ENCODE results near the gene TACC3. TPM values are rescaled to one million over a fixed set of nuclear protein-coding genes. Genes with fewer than 3 reads are reported as not detected.

The TACC3 gene
- total RNA-seq, 1 experiment from 2014 or later = 207 TPM

DNA sequence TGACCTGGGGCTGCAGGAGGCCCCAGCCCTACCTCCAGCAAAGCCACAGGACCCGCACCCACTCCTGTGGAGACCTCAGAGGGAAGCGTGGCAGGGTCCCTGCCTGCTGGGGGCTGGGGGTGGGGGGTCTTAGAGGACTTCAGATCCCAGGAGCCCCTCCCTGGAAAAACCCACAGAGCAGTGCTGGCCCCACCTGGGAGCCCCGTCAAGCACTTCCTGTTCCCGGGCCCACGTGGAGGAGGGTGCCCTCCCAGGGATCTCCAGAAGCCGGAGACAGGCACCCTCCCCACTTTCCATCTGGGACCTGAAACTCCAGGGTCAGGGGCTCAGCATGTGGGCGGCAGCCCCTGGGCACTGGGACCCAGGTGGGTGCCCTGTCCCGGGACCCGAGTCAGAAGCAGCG is 32.0 kb downstream of the TACC3 start:
- no peak for DNase-seq (ENCODE audit: low spot score)
- Mint-ChIP-seq H3K27me3 (ENCODE audit: low read depth) (0 out of 2 replicates have a peak, but pooled peaks cover 2% of the 10 kb centered on the region), H3K4me3 (no peak overlapping the region), H3K27ac (no peak overlapping the region), H3K36me3 (no peaks in the 10 kb centered on the region), H3K9me3 (no peaks in the 10 kb centered on the region), H3K4me1 (no peaks in the 10 kb centered on the region)
- CTCF ChIA-PET = interaction anchor here (0.8 to 2.7 kb wide), 4 partner anchors 15 to 60 kb away, joined by 3 to 28 read pairs (median 9); partner anchors contain the start of gene FGFR3
- no peak for ATAC-seq
- POLR2A ChIA-PET = no interaction called here
- TF ChIP-seq, protein P1, sequence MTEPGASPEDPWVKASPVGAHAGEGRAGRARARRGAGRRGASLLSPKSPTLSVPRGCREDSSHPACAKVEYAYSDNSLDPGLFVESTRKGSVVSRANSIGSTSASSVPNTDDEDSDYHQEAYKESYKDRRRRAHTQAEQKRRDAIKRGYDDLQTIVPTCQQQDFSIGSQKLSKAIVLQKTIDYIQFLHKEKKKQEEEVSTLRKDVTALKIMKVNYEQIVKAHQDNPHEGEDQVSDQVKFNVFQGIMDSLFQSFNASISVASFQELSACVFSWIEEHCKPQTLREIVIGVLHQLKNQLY (CRISPR knock-in tag; IDR thresholded peaks at IDR 0.05) = no peak
- TF ChIP-seq E2F4 (CRISPR knock-in tag; IDR thresholded peaks at IDR 0.05; ENCODE audit: borderline replicate concordance, low read depth) (no peak), ZNF138 (CRISPR knock-in tag; conservative IDR thresholded peaks at IDR 0.05) (no peak), JUN (CRISPR knock-in tag; IDR thresholded peaks at IDR 0.05) (no peak), GRHL2 (CRISPR knock-in tag; IDR thresholded peaks at IDR 0.05; ENCODE audit: insufficient replicate concordance, severe bottlenecking) (no peak), JAZF1 (CRISPR knock-in tag; IDR thresholded peaks at IDR 0.05) (no peak), ELF4 (CRISPR knock-in tag; IDR thresholded peaks at IDR 0.05; ENCODE audit: low read depth) (no peak), ZNF219 (CRISPR knock-in tag; IDR thresholded peaks at IDR 0.05; ENCODE audit: borderline replicate concordance) (no peak), HMGXB4 (CRISPR knock-in tag; IDR thresholded peaks at IDR 0.05) (no peak), HMGA2 (CRISPR knock-in tag; IDR thresholded peaks at IDR 0.05) (no peak), SOX15 (CRISPR knock-in tag; IDR thresholded peaks at IDR 0.05) (no peak), MXD4 (CRISPR knock-in tag; IDR thresholded peaks at IDR 0.05; ENCODE audit: borderline replicate concordance) (no peak)
- TF ChIP-seq, protein P2, sequence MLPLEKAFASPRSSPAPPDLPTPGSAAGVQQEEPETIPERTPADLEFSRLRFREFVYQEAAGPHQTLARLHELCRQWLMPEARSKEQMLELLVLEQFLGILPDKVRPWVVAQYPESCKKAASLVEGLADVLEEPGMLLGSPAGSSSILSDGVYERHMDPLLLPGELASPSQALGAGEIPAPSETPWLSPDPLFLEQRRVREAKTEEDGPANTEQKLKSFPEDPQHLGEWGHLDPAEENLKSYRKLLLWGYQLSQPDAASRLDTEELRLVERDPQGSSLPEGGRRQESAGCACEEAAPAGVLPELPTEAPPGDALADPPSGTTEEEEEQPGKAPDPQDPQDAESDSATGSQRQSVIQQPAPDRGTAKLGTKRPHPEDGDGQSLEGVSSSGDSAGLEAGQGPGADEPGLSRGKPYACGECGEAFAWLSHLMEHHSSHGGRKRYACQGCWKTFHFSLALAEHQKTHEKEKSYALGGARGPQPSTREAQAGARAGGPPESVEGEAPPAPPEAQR (CRISPR knock-in tag; IDR thresholded peaks at IDR 0.05) = no peak
- TF ChIP-seq, protein P3, sequence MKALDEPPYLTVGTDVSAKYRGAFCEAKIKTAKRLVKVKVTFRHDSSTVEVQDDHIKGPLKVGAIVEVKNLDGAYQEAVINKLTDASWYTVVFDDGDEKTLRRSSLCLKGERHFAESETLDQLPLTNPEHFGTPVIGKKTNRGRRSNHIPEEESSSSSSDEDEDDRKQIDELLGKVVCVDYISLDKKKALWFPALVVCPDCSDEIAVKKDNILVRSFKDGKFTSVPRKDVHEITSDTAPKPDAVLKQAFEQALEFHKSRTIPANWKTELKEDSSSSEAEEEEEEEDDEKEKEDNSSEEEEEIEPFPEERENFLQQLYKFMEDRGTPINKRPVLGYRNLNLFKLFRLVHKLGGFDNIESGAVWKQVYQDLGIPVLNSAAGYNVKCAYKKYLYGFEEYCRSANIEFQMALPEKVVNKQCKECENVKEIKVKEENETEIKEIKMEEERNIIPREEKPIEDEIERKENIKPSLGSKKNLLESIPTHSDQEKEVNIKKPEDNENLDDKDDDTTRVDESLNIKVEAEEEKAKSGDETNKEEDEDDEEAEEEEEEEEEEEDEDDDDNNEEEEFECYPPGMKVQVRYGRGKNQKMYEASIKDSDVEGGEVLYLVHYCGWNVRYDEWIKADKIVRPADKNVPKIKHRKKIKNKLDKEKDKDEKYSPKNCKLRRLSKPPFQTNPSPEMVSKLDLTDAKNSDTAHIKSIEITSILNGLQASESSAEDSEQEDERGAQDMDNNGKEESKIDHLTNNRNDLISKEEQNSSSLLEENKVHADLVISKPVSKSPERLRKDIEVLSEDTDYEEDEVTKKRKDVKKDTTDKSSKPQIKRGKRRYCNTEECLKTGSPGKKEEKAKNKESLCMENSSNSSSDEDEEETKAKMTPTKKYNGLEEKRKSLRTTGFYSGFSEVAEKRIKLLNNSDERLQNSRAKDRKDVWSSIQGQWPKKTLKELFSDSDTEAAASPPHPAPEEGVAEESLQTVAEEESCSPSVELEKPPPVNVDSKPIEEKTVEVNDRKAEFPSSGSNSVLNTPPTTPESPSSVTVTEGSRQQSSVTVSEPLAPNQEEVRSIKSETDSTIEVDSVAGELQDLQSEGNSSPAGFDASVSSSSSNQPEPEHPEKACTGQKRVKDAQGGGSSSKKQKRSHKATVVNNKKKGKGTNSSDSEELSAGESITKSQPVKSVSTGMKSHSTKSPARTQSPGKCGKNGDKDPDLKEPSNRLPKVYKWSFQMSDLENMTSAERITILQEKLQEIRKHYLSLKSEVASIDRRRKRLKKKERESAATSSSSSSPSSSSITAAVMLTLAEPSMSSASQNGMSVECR (CRISPR knock-in tag; IDR thresholded peaks at IDR 0.05; ENCODE audit: borderline replicate concordance) = no peak
- TF ChIP-seq, protein P4, sequence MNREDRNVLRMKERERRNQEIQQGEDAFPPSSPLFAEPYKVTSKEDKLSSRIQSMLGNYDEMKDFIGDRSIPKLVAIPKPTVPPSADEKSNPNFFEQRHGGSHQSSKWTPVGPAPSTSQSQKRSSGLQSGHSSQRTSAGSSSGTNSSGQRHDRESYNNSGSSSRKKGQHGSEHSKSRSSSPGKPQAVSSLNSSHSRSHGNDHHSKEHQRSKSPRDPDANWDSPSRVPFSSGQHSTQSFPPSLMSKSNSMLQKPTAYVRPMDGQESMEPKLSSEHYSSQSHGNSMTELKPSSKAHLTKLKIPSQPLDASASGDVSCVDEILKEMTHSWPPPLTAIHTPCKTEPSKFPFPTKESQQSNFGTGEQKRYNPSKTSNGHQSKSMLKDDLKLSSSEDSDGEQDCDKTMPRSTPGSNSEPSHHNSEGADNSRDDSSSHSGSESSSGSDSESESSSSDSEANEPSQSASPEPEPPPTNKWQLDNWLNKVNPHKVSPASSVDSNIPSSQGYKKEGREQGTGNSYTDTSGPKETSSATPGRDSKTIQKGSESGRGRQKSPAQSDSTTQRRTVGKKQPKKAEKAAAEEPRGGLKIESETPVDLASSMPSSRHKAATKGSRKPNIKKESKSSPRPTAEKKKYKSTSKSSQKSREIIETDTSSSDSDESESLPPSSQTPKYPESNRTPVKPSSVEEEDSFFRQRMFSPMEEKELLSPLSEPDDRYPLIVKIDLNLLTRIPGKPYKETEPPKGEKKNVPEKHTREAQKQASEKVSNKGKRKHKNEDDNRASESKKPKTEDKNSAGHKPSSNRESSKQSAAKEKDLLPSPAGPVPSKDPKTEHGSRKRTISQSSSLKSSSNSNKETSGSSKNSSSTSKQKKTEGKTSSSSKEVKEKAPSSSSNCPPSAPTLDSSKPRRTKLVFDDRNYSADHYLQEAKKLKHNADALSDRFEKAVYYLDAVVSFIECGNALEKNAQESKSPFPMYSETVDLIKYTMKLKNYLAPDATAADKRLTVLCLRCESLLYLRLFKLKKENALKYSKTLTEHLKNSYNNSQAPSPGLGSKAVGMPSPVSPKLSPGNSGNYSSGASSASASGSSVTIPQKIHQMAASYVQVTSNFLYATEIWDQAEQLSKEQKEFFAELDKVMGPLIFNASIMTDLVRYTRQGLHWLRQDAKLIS (CRISPR knock-in tag; IDR thresholded peaks at IDR 0.05; ENCODE audit: borderline replicate concordance) = no peak
- TF ChIP-seq, protein P5, sequence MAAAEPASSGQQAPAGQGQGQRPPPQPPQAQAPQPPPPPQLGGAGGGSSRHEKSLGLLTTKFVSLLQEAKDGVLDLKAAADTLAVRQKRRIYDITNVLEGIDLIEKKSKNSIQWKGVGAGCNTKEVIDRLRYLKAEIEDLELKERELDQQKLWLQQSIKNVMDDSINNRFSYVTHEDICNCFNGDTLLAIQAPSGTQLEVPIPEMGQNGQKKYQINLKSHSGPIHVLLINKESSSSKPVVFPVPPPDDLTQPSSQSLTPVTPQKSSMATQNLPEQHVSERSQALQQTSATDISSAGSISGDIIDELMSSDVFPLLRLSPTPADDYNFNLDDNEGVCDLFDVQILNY (CRISPR knock-in tag; IDR thresholded peaks at IDR 0.05) = no peak

Data from WTC11 (cell line).